OCI-LY1 (cell line): Measurements from ENCODE around the gene ERI2.

Experiments
- H2AFZ ChIP-seq: fragments of 200-600 bp; sonication (generic), shearing (Covaris generic); 2 replicates; pipeline ENCODE4 v1.6.0; 2014; ENCODE audit warnings: antibody characterized with exemption, mild to moderate bottlenecking, low read length
- H3F3A ChIP-seq: fragments of 200-600 bp; sonication (generic), shearing (Covaris generic); 2 replicates; pipeline ENCODE4 v1.6.0; 2014; ENCODE audit warnings: mild to moderate bottlenecking, antibody characterized with exemption, low read length, moderate library complexity; ENCODE audit not compliant: insufficient read depth
- H3K27ac ChIP-seq: fragments of 200-600 bp; sonication (generic); 2 replicates; pipeline ENCODE4 v1.5.1; 2014; ENCODE audit warnings: low read length, mixed run types, mild to moderate bottlenecking, low read depth; ENCODE audit not compliant: poor library complexity, severe bottlenecking
- H3K27me3 ChIP-seq: fragments of 200-600 bp; sonication (generic); 2 replicates; pipeline ENCODE4 v1.6.0; 2014; ENCODE audit warnings: antibody characterized with exemption, mild to moderate bottlenecking, low read length, moderate library complexity; ENCODE audit not compliant: insufficient read depth
- H3K36me3 ChIP-seq: fragments of 200-600 bp; sonication (generic); 2 replicates; pipeline ENCODE4 v1.6.1; 2014; ENCODE audit warnings: mild to moderate bottlenecking, antibody characterized with exemption, low read length, moderate library complexity, mixed read lengths; ENCODE audit not compliant: insufficient read depth
- H3K4me1 ChIP-seq: fragments of 200-600 bp; sonication (generic); 2 replicates; pipeline ENCODE4 v1.5.1; 2014; ENCODE audit warnings: mild to moderate bottlenecking, low read length, moderate library complexity; ENCODE audit not compliant: insufficient read depth, severe bottlenecking
- H3K4me2 ChIP-seq: fragments of 200-600 bp; sonication (generic), shearing (Covaris generic); 2 replicates; pipeline ENCODE4 v1.6.1; 2014; ENCODE audit warnings: low read length
- H3K4me3 ChIP-seq: fragments of 200-600 bp; sonication (generic); 2 replicates; pipeline ENCODE4 v1.5.1; 2014; ENCODE audit warnings: low read length, low read depth, mild to moderate bottlenecking, mixed read lengths; ENCODE audit not compliant: poor library complexity, severe bottlenecking
- H3K79me2 ChIP-seq: fragments of 200-600 bp; shearing (Covaris generic); 2 replicates; pipeline ENCODE4 v1.6.1; 2016; ENCODE audit warnings: mixed run types, low read length, mixed read lengths; ENCODE audit not compliant: insufficient read depth
- H3K9ac ChIP-seq: fragments of 200-600 bp; sonication (generic), shearing (Covaris generic); 2 replicates; pipeline ENCODE4 v1.6.1; 2014; ENCODE audit warnings: mild to moderate bottlenecking, low read length, mixed read lengths
- H3K9me2 ChIP-seq: fragments of 200-600 bp; sonication (generic), shearing (Covaris generic); 2 replicates; pipeline ENCODE4 v1.6.1; 2014; ENCODE audit warnings: low read depth, mild to moderate bottlenecking, low read length, mixed read lengths
- H3K9me3 ChIP-seq: fragments of 200-600 bp; shearing (Covaris generic); 2 replicates; pipeline ENCODE4 v1.6.1; 2014; ENCODE audit warnings: low read length, mixed read lengths
- H4K20me1 ChIP-seq: fragments of 200-600 bp; sonication (generic), shearing (Covaris generic); 2 replicates; pipeline ENCODE4 v1.6.0; 2016; ENCODE audit warnings: mild to moderate bottlenecking, low read length; ENCODE audit not compliant: insufficient read depth
- CTCF ChIP-seq: fragments of 200-600 bp; sonication (generic), shearing (Covaris generic); IDR thresholded peaks from 2 replicates; pipeline ENCODE4 v1.5.1; 2017; ENCODE audit warnings: mild to moderate bottlenecking, antibody characterized with exemption, low read length, moderate library complexity, mixed read lengths
- EZH2 ChIP-seq: fragments of 200-600 bp; sonication (generic), shearing (Covaris generic); IDR thresholded peaks from 2 replicates; pipeline ENCODE4 v1.8.0; 2017; ENCODE audit warnings: borderline replicate concordance, mixed run types, mild to moderate bottlenecking, antibody characterized with exemption, low read length, moderate library complexity, mixed read lengths

Gene ERI2

GRCh38 chr16:20750558-20750957 is 55.7 kb downstream of the ERI2 start:
- H3K9ac ChIP-seq: no peak overlapping the region
- no peaks in the 10 kb centered on the region for H4K20me1 ChIP-seq
- no peaks in the 10 kb centered on the region for H3K4me1 ChIP-seq
- TF ChIP-seq EZH2: no peak
- TF ChIP-seq CTCF: no peak
- H3K9me3 ChIP-seq: peaks cover 11% of the 10 kb centered on the region
- H3K79me2 ChIP-seq: no peaks in the 10 kb centered on the region
- H3K36me3 ChIP-seq: no peaks in the 10 kb centered on the region
- no peak overlapping the region for H3K27ac ChIP-seq
- H3K9me2 ChIP-seq: no peaks in the 10 kb centered on the region
- H3F3A ChIP-seq: no peaks in the 10 kb centered on the region
- H2AFZ ChIP-seq: no peak overlapping the region
- no peaks in the 10 kb centered on the region for H3K27me3 ChIP-seq
- H3K4me2 ChIP-seq: no peak overlapping the region
- H3K4me3 ChIP-seq: no peak overlapping the region

GRCh38 chr16:20749474-20749873 is 56.8 kb downstream of the ERI2 start:
- H3K36me3 ChIP-seq: no peaks in the 10 kb centered on the region
- H3K27ac ChIP-seq: no peak overlapping the region
- TF ChIP-seq EZH2 (no peak), CTCF (no peak)
- no peak overlapping the region for H3K4me2 ChIP-seq
- no peaks in the 10 kb centered on the region for H3K79me2 ChIP-seq
- H4K20me1 ChIP-seq: no peaks in the 10 kb centered on the region
- H3K9me3 ChIP-seq: peaks cover 11% of the 10 kb centered on the region
- H3K4me3 ChIP-seq: no peak overlapping the region
- no peaks in the 10 kb centered on the region for H3F3A ChIP-seq
- H2AFZ ChIP-seq: no peak overlapping the region
- H3K9me2 ChIP-seq: no peaks in the 10 kb centered on the region
- H3K4me1 ChIP-seq: no peaks in the 10 kb centered on the region
- H3K9ac ChIP-seq: no peak overlapping the region
- H3K27me3 ChIP-seq: no peaks in the 10 kb centered on the region

DNA sequence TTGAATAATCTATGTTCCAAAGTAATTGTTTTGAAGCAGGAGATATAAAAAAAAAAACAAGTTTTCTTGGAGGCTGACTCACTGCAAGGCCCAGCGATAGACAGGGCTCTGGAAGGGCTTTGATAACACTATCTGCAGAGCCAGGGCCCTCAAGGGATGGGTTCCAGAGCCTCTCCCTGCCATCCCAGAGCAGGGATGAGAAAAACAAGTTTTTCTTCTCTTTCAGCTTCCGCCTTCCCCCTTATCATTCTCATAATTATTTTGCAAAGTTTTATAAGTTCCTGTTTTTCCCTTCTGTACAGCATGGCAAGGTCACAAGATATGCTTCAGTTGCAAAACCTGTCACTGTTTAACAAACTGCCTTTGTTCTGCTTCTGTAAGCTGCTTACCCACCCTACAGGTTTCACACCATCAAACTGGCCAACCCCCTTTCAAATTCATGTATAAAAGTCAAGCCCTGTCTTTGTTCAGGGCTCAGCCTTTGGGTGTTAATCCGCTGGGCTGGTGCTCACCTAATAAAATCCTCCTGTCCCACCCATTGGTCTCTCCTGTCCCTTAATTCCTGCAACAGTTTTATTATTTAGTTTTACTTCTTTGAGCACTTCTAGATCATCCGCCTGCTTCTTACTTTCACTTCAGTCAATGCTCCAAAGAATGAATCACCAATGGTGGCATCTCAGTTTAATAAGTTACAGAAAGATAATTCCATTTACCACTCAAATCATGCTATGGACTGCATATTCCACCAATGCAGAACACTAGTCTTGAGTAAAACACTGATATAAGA is 59.0 kb downstream of the ERI2 start:
- H3K27me3 ChIP-seq: no peaks in the 10 kb centered on the region
- no peak overlapping the region for H3K27ac ChIP-seq
- H3K4me3 ChIP-seq: no peak overlapping the region
- H3K79me2 ChIP-seq: no peaks in the 10 kb centered on the region
- peaks cover 11% of the 10 kb centered on the region for H3K9me3 ChIP-seq
- no peaks in the 10 kb centered on the region for H4K20me1 ChIP-seq
- H2AFZ ChIP-seq: no peak overlapping the region
- H3K4me2 ChIP-seq: no peak overlapping the region
- no peaks in the 10 kb centered on the region for H3K4me1 ChIP-seq
- TF ChIP-seq CTCF (no peak), EZH2 (no peak)
- H3K9me2 ChIP-seq: no peaks in the 10 kb centered on the region
- no peaks in the 10 kb centered on the region for H3K36me3 ChIP-seq
- no peak overlapping the region for H3K9ac ChIP-seq
- H3F3A ChIP-seq: no peaks in the 10 kb centered on the region
